Measurements from ENCODE around the gene IP6K3. TPM values are rescaled to one million over a fixed set of nuclear protein-coding genes. Genes with fewer than 3 reads are reported as not detected.

IP6K3 gene
- total and polyA plus RNA-seq, 2 donors (not counting 1 experiment from before 2014, with no cell fraction given): not detected

- no peaks in the 10 kb centered on the region for H3K9me3 ChIP-seq (ENCODE audit: control extremely low read depth in 1 of 3, control insufficient read depth in 2 of 3, insufficient read depth in 1 of 3, low read length in 2 of 3)
- Mint-ChIP-seq H3K4me3 (no peak overlapping the region), H3K9me3 (ENCODE audit: insufficient read depth) (no peaks in the 10 kb centered on the region), H3K4me1 (peaks cover 10% of the 10 kb centered on the region), H3K27me3 (peaks cover 5% of the 10 kb centered on the region), H3K27ac (no peak overlapping the region)
- WGBS (ENCODE audit: insufficient coverage): 96% methylated on average over 4 of the region's 6 CpGs
- no peak overlapping the region for H3K9ac ChIP-seq (ENCODE audit: low read length)
- H2AFZ ChIP-seq (ENCODE audit: insufficient read depth, low read depth, low read length, poor library complexity, severe bottlenecking): no peak overlapping the region
- ChIA-PET CTCF (no interaction called here), POLR2A (no interaction called here)
- no peaks in the 10 kb centered on the region for H3K36me3 ChIP-seq (replicated peaks in 1 of 2; ENCODE audit: control extremely low read depth in 1 of 2, control insufficient read depth in 1 of 2, extremely low read depth in 1 of 2, insufficient read depth in 2 of 2, low read length in 1 of 2)
- H3K4me3 ChIP-seq (ENCODE audit: control extremely low read depth in 1 of 5, extremely low read depth in 1 of 5, insufficient read depth in 1 of 5, low read depth in 2 of 5, low read length in 4 of 5): no peak overlapping the region
- no peaks in the 10 kb centered on the region for H4K20me1 ChIP-seq (ENCODE audit: control insufficient read depth, insufficient read depth, low read length, poor library complexity, severe bottlenecking)
- no peaks in the 10 kb centered on the region for H3K27me3 ChIP-seq (replicated peaks in 1 of 4; ENCODE audit: control extremely low read depth in 1 of 4, control insufficient read depth in 3 of 4, insufficient read depth in 4 of 4, low read length in 3 of 4)
- no peak overlapping the region for H3K27ac ChIP-seq (ENCODE audit: low read length in 2 of 2)
- no peaks in the 10 kb centered on the region for H3K79me2 ChIP-seq (ENCODE audit: control insufficient read depth, insufficient read depth, low read length)
- H3K4me2 ChIP-seq (replicated peaks; ENCODE audit: low read depth, low read length, poor library complexity, severe bottlenecking): no peak overlapping the region
- intact Hi-C loops (cut with micrococcal nuclease): no loop called here
- ATAC-seq (ENCODE audit: low read depth) (no peak), DNase-seq (no peak)
- H3K4me1 ChIP-seq (ENCODE audit: control insufficient read depth in 2 of 2, insufficient read depth in 2 of 2, low read length in 2 of 2): peaks cover 0 to 5% of the 10 kb centered on the region in 2 donors
- TF ChIP-seq EZH2 (IDR thresholded peaks at IDR 0.05; ENCODE audit: borderline replicate concordance, insufficient read depth, low read depth, low read length, poor library complexity, severe bottlenecking) (no peak), CTCF (IDR thresholded peaks at IDR 0.05) (no peak)
These were observed 14.3 kb downstream of the IP6K3 start for GRCh38 chr6:33732385-33732784.

GRCh38 chr6:33731751-33732282, 14.9 kb downstream of the IP6K3 start:
- Mint-ChIP-seq H3K27me3 (peaks cover 6% of the 10 kb centered on the region), H3K4me1 (peaks cover 11% of the 10 kb centered on the region), H3K27ac (no peak overlapping the region), H3K9me3 (ENCODE audit: insufficient read depth) (no peaks in the 10 kb centered on the region), H3K4me3 (no peak overlapping the region)
- no peak overlapping the region for H2AFZ ChIP-seq (ENCODE audit: insufficient read depth, low read depth, low read length, poor library complexity, severe bottlenecking)
- DNase-seq (no peak), ATAC-seq (ENCODE audit: low read depth) (no peak)
- H4K20me1 ChIP-seq (ENCODE audit: control insufficient read depth, insufficient read depth, low read length, poor library complexity, severe bottlenecking): no peaks in the 10 kb centered on the region
- POLR2A ChIA-PET: no interaction called here
- H3K27me3 ChIP-seq (replicated peaks in 1 of 4; ENCODE audit: control extremely low read depth in 1 of 4, control insufficient read depth in 3 of 4, insufficient read depth in 4 of 4, low read length in 3 of 4): no peaks in the 10 kb centered on the region
- H3K27ac ChIP-seq (ENCODE audit: low read length in 2 of 2): no peak overlapping the region
- intact Hi-C loops (cut with micrococcal nuclease): no loop called here
- H3K9me3 ChIP-seq (ENCODE audit: control extremely low read depth in 1 of 3, control insufficient read depth in 2 of 3, insufficient read depth in 1 of 3, low read length in 2 of 3): no peaks in the 10 kb centered on the region
- H3K36me3 ChIP-seq (replicated peaks in 1 of 2; ENCODE audit: control extremely low read depth in 1 of 2, control insufficient read depth in 1 of 2, extremely low read depth in 1 of 2, insufficient read depth in 2 of 2, low read length in 1 of 2): no peaks in the 10 kb centered on the region
- no peaks in the 10 kb centered on the region for H3K79me2 ChIP-seq (ENCODE audit: control insufficient read depth, insufficient read depth, low read length)
- peaks cover 0 to 8% of the 10 kb centered on the region in 2 donors for H3K4me1 ChIP-seq (ENCODE audit: control insufficient read depth in 2 of 2, insufficient read depth in 2 of 2, low read length in 2 of 2)
- H3K9ac ChIP-seq (ENCODE audit: low read length): no peak overlapping the region
- TF ChIP-seq EZH2 (IDR thresholded peaks at IDR 0.05; ENCODE audit: borderline replicate concordance, insufficient read depth, low read depth, low read length, poor library complexity, severe bottlenecking): no peak
- no peak for TF ChIP-seq CTCF (IDR thresholded peaks at IDR 0.05)
- H3K4me3 ChIP-seq (ENCODE audit: control extremely low read depth in 1 of 5, extremely low read depth in 1 of 5, insufficient read depth in 1 of 5, low read depth in 2 of 5, low read length in 4 of 5): no peak overlapping the region
- no peak overlapping the region for H3K4me2 ChIP-seq (replicated peaks; ENCODE audit: low read depth, low read length, poor library complexity, severe bottlenecking)
- 92% methylated on average over 7 of the region's 9 CpGs for WGBS (ENCODE audit: insufficient coverage)
- CTCF ChIA-PET: no interaction called here
